GM12892 (cell line): ENCODE measurements around the gene IL27RA.

Source experiments
- DNase-seq: peaks from one replicate; pipeline ENCODE4 v3.0.0; 2011; ENCODE audit not compliant: insufficient read length
- FAIRE-seq: peaks from 2 replicates; lab custom pipeline; 2011; peaks lifted over from hg19 to GRCh38; lab: Jason Lieb, UNC
- POLR2A ChIP-seq: IDR thresholded peaks from 2 replicates; pipeline ENCODE4 v1.6.1; 2011; ENCODE audit warnings: low read depth, low read length, control low read depth
- POLR2AphosphoS5 ChIP-seq: IDR thresholded peaks from 2 replicates; pipeline ENCODE4 v1.6.1; 2011; ENCODE audit warnings: low read depth, low read length, control low read depth
- TAF1 ChIP-seq: IDR thresholded peaks from 2 replicates; pipeline ENCODE4 v1.6.1; 2011; ENCODE audit warnings: low read depth, mild to moderate bottlenecking, control low read depth, low read length, borderline replicate concordance

Gene IL27RA

DNA sequence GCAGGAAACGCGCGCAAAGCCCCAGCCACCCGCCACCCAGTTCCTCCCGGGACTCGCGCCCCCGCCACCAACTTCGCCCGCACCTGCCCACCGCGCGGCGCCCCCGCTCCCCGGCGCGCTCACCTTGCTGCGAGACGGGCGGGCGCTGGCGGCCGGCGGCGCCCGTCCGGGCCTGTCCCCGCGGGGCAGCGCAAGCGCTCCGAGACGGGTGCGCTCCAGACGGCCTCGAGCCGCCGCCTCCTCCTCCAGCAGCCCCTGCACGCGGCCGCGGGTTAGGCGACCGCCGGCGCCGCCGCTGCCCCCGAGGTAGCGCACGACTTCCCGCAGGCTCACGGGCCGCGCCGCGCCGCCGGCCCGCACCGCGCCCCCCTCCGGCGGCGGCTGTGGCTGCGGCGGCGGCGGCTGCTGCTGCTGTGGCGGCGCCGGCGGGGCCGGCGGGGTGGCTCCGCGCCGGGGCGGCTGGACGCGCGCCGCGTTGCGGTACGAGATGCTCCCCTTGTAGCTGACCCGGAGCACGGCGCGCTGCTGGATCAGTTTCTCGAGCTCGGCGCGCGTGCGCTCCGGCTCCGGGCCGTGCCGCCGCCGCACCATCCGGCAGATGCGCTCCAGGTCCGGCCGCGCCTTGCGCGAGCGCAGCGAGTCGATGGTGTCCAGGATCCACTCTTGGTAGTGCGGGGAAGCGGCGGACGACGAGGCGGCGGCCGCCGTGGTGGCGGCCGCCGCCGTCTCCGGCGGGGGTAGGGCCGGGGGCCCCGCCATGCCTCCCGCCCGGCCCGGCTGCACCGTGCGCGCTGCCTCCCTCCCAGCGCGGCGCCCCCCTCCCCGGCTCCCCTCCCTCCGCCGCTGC, 58.3 kb downstream of the IL27RA start:
- no peak for TF ChIP-seq POLR2AphosphoS5
- TF ChIP-seq POLR2A = no peak
- no peak for TF ChIP-seq TAF1
- FAIRE-seq (peak; percentile 84), DNase-seq (peak; percentile 53)

DNA sequence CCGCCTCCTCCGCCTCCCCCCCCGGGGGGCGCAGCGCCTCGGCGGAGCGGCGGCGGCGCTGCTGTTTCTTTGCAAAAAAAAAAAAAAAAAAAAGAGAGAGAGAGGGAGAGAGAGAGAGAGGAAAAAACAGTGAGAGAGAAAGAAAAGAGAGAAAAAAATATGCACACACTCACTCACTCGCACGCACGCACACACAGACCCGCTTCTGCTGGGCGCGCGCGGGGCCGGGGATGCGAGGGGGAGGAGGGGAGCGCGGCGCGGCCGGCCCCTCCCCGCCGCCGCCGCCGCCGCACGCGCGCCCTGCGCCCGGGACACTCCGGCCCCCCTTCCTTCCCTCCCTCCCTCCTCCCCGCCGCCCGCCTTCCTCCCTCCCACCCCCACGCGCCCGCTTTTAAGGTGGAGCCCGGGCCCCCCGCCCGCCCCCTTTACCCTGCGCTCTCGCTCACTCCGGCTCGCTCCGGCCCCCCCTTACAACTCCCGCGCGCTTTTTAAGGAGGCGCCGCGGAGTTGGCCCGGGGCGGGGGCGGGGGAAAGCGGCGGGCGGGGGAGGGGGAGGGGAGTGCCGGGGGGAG, 59.0 kb downstream of the IL27RA start, which contains the start of gene SAMD1:
TSS of gene SAMD1 (minus strand) at position 243 of the 572 bp plus-strand sequence.
- FAIRE-seq (peak; percentile 78), DNase-seq (peak; percentile 68)
- TF ChIP-seq POLR2A = no peak
- TF ChIP-seq TAF1 = no peak
- TF ChIP-seq POLR2AphosphoS5 = no peak

DNA sequence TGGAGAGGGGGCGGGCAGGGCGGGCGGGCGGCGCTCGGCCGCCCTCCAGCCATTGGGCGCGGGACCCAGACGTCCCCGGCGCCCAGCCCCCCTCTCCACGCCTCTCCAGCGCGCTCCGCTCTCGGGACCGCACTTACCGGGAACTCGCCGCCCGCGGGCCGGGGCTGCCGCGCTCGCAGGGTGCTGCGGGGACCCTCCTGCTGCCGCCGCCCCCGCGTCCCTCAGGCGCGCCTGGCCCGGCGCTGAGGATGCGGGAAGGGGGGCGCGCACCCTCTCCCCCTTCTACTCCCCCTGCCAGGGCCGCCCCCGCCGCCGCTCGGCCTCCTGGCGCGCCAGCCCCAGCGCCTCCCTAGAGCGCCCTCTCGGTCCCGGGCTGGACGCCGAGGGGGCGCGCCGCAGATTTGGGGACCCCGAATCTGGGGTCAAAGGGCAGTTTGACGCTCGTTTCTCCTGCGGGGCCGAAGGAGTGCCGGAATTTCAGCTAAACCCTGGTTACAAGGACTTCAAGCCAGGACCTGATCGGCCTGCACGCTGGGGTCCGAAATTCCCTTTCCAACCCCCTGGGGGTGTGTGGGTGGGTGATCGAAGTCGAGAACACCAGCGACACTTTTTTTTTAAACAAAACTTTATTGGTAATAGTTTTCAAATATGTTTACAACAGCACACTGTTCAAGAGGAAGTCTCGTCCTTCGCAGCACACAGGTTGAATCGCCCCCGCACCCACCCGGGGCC, 59.7 kb downstream of the IL27RA start:
- DNase-seq = peak; percentile 81
- TF ChIP-seq POLR2AphosphoS5 (0 out of 2 replicates have a peak, but pooled peaks have one; percentile 20), TAF1 (0 out of 2 replicates have a peak, but pooled peaks have one; percentile 16), POLR2A (peak; percentile 71; the same call in 1 of the 2 replicates)
- FAIRE-seq = no peak

- FAIRE-seq (peak; percentile 84), DNase-seq (peak; percentile 55)
- TF ChIP-seq POLR2A = no peak
- no peak for TF ChIP-seq TAF1
- TF ChIP-seq POLR2AphosphoS5 = no peak
Measured at GRCh38 chr19:14091813-14092462, 60.4 kb downstream of the IL27RA start.

DNA sequence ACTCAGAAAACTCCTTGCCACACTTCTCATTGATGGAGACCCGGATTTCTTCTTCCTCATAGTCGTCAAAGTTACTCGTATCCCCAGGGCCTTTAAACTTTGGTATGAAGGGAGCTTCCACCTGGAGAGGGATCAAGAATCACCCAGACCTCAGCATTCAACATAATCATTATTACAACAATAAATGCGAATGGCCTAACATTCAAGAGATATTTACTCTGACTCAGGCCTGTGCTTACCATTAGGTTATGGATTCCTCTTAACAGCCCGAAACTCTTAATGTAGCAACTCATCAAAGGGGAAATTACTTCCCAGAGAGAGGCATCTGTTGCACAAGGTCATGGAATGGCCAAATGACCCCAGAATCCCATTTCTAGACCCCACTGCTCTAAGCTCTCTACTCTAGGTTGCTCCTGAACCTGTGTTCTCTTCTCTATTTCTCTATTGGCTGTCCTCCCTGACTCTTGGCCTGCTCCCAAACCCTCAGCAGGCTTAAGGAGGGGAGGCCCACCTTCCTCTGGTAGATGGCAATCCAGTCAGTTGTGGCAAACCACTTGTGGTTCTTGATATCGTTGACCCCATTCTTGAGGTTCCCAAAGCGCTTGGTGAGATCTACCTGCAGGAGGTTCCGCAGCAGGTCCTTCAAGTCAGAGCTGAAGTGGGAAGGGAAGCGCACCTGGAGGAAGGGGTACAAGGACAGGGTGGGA, 61.7 kb downstream of the IL27RA start:
- TF ChIP-seq POLR2A = no peak
- no peak for TF ChIP-seq POLR2AphosphoS5
- no peak for TF ChIP-seq TAF1
- FAIRE-seq (no peak), DNase-seq (no peak)

GRCh38 chr19:14094854-14095253, 63.3 kb downstream of the IL27RA start:
- TF ChIP-seq POLR2A (no peak), TAF1 (no peak), POLR2AphosphoS5 (no peak)
- FAIRE-seq = no peak
- no peak for DNase-seq

GRCh38 chr19:14096272-14096992, 64.9 kb downstream of the IL27RA start:
- TF ChIP-seq TAF1 (no peak), POLR2A (no peak), POLR2AphosphoS5 (no peak)
- FAIRE-seq = no peak
- DNase-seq = no peak

DNA sequence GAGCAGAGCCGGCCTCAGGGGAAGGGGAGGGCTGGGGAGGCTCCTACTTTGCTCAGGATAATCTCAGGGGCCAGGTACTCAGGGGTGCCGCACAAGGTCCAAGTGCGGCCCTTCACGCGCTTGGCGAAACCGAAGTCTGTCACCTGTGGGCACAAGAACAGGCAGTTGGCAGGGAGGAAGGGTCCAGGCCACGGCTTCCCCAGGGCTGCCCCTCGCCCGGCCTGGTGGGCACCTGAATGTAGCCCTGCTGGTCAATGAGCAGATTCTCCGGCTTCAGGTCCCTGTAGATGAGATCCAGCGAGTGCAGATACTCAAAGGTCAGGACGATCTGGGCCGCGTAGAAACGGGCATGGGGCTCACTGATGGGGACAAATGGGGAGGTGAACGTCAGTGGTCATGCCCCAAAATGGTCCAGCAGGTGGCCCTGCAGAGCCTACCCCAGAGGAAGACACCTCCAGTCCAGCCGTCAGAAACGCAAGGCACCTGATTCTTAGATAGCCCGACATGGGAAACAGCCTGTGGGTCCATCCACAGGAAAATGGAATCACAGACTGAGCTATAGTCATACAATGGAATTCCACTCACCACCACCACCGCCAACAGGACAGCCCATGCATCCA, 66.1 kb downstream of the IL27RA start:
- no peak for TF ChIP-seq POLR2A
- no peak for TF ChIP-seq TAF1
- no peak for TF ChIP-seq POLR2AphosphoS5
- FAIRE-seq (no peak), DNase-seq (no peak)

- TF ChIP-seq POLR2AphosphoS5 (no peak), POLR2A (no peak), TAF1 (no peak)
- no peak for DNase-seq
- no peak for FAIRE-seq
Measured at GRCh38 chr19:14101003-14101545, 69.5 kb downstream of the IL27RA start.
